ENCODE data around the gene BMP6.

DNA sequence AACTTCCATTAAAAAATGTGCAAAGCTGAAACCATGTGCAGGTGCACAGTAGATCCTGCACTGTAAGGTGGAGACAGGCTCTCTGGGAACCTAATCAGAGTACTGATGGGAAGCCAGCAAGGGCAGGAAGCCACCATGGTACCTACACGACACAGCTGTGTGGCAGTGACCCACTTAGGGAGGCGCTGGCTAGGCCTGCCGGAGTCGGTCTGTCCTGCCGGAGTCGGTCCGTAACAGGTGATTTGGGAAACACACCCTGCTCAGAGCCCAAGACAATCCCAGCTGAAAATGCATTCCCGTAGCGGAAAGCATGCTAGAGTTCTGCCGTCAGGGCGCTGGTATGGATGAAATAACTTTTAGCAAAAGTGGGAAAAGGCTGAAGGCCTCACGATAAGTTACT lies 167.4 kb downstream of the BMP6 start:
- TF ChIP-seq CTCF (conservative IDR thresholded peaks at IDR 0.05) = no peak
- TF ChIP-seq ZFX (IDR thresholded peaks at IDR 0.05) = no peak

All from C4-2B (cell line).